Measurements from ENCODE around the gene WWTR1.

WWTR1 gene

GRCh38 chr3:149571381-149571780 is 86.4 kb downstream of the WWTR1 start:
- H3K4me3 ChIP-seq (ENCODE audit: low read depth, low read length), result no peak overlapping the region

- no peak overlapping the region for H3K4me3 ChIP-seq (ENCODE audit: low read depth, low read length)
Measured at GRCh38 chr3:149570016-149570415, 87.8 kb downstream of the WWTR1 start.

GRCh38 chr3:149567381-149567780 is 90.4 kb downstream of the WWTR1 start:
- no peak overlapping the region for H3K4me3 ChIP-seq (ENCODE audit: low read depth, low read length)

- H3K4me3 ChIP-seq (ENCODE audit: low read depth, low read length), result no peak overlapping the region
Measured at GRCh38 chr3:149566292-149566975, 91.4 kb downstream of the WWTR1 start.

- H3K4me3 ChIP-seq (ENCODE audit: low read depth, low read length), result no peak overlapping the region
Measured at GRCh38 chr3:149564079-149564478, 93.7 kb downstream of the WWTR1 start.

- H3K4me3 ChIP-seq (ENCODE audit: low read depth, low read length), result no peak overlapping the region
Measured at GRCh38 chr3:149563114-149563513, 94.7 kb downstream of the WWTR1 start.

GRCh38 chr3:149560617-149561016 is 97.2 kb downstream of the WWTR1 start:
- no peak overlapping the region for H3K4me3 ChIP-seq (ENCODE audit: low read depth, low read length)

- H3K4me3 ChIP-seq (ENCODE audit: low read depth, low read length), result no peak overlapping the region
Measured at GRCh38 chr3:149560001-149560400, 97.8 kb downstream of the WWTR1 start.

- H3K4me3 ChIP-seq (ENCODE audit: low read depth, low read length), result no peak overlapping the region
Measured at GRCh38 chr3:149559525-149559924, 98.3 kb downstream of the WWTR1 start.

- H3K4me3 ChIP-seq (ENCODE audit: low read depth, low read length), result no peak overlapping the region
Measured at GRCh38 chr3:149555927-149556326, 101.9 kb downstream of the WWTR1 start.

GRCh38 chr3:149554826-149555225 is 103.0 kb downstream of the WWTR1 start:
- H3K4me3 ChIP-seq (ENCODE audit: low read depth, low read length), result no peak overlapping the region

- no peak overlapping the region for H3K4me3 ChIP-seq (ENCODE audit: low read depth, low read length)
Measured at GRCh38 chr3:149553781-149554451, 103.9 kb downstream of the WWTR1 start.

- no peak overlapping the region for H3K4me3 ChIP-seq (ENCODE audit: low read depth, low read length)
Measured at GRCh38 chr3:149552700-149553099, 105.1 kb downstream of the WWTR1 start.

- no peak overlapping the region for H3K4me3 ChIP-seq (ENCODE audit: low read depth, low read length)
Measured at GRCh38 chr3:149551500-149551899, 106.3 kb downstream of the WWTR1 start.

- H3K4me3 ChIP-seq (ENCODE audit: low read depth, low read length), result no peak overlapping the region
Measured at GRCh38 chr3:149548669-149549065, 109.2 kb downstream of the WWTR1 start.

GRCh38 chr3:149547954-149548668 is 109.7 kb downstream of the WWTR1 start:
- no peak overlapping the region for H3K4me3 ChIP-seq (ENCODE audit: low read depth, low read length)

GRCh38 chr3:149547413-149547812 is 110.4 kb downstream of the WWTR1 start:
- H3K4me3 ChIP-seq (ENCODE audit: low read depth, low read length), result no peak overlapping the region

GRCh38 chr3:149545049-149545448 is 112.8 kb downstream of the WWTR1 start:
- no peak overlapping the region for H3K4me3 ChIP-seq (ENCODE audit: low read depth, low read length)

- no peak overlapping the region for H3K4me3 ChIP-seq (ENCODE audit: low read depth, low read length)
Measured at GRCh38 chr3:149542375-149543312, 115.2 kb downstream of the WWTR1 start.

GRCh38 chr3:149541091-149541491 is 116.7 kb downstream of the WWTR1 start:
- no peak overlapping the region for H3K4me3 ChIP-seq (ENCODE audit: low read depth, low read length)

- no peak overlapping the region for H3K4me3 ChIP-seq (ENCODE audit: low read depth, low read length)
Measured at GRCh38 chr3:149538371-149538770, 119.5 kb downstream of the WWTR1 start.

Data from iPS-11a (cell line).